GM06990 (cell line): ENCODE measurements around the gene AKAP13.

Experiments
- DNase-seq: peaks from one replicate; pipeline ENCODE4 v3.0.0-alpha.2; 2011; ENCODE audit not compliant: insufficient read length; ENCODE audit errors: extremely low read depth
- H3K27me3 ChIP-seq: replicated peaks from 2 replicates; pipeline ENCODE4 v1.6.0; 2011; ENCODE audit warnings: low read length; ENCODE audit not compliant: control insufficient read depth, insufficient read depth
- H3K36me3 ChIP-seq: 2 replicates; pipeline ENCODE4 v1.5.1; 2011; ENCODE audit warnings: low read length; ENCODE audit not compliant: control insufficient read depth, insufficient read depth
- H3K4me3 ChIP-seq: replicated peaks from 2 replicates; pipeline ENCODE4 v1.5.1; 2011; ENCODE audit warnings: low read depth, mild to moderate bottlenecking, control low read depth, low read length
- TF ChIP-seq, protein P1 (sequence below): IDR thresholded peaks from 2 replicates; pipeline ENCODE4 v1.5.1; 2011; ENCODE audit warnings: low read length, control low read depth, mild to moderate bottlenecking, inconsistent platforms; ENCODE audit not compliant: insufficient read depth, poor library complexity, severe bottlenecking

AKAP13 gene

GRCh38 chr15:85365980-85366379 is 14.4 kb upstream of the AKAP13 start:
- TF ChIP-seq, protein P1, sequence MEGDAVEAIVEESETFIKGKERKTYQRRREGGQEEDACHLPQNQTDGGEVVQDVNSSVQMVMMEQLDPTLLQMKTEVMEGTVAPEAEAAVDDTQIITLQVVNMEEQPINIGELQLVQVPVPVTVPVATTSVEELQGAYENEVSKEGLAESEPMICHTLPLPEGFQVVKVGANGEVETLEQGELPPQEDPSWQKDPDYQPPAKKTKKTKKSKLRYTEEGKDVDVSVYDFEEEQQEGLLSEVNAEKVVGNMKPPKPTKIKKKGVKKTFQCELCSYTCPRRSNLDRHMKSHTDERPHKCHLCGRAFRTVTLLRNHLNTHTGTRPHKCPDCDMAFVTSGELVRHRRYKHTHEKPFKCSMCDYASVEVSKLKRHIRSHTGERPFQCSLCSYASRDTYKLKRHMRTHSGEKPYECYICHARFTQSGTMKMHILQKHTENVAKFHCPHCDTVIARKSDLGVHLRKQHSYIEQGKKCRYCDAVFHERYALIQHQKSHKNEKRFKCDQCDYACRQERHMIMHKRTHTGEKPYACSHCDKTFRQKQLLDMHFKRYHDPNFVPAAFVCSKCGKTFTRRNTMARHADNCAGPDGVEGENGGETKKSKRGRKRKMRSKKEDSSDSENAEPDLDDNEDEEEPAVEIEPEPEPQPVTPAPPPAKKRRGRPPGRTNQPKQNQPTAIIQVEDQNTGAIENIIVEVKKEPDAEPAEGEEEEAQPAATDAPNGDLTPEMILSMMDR, result no peak
- Histone ChIP-seq H3K36me3 (no peaks in the 10 kb centered on the region), H3K27me3 (no peaks in the 10 kb centered on the region), H3K4me3 (no peak overlapping the region)
- no peak for DNase-seq

GRCh38 chr15:85367741-85368140 is 12.7 kb upstream of the AKAP13 start:
- Histone ChIP-seq H3K36me3 (no peaks in the 10 kb centered on the region), H3K4me3 (no peak overlapping the region), H3K27me3 (no peaks in the 10 kb centered on the region)
- TF ChIP-seq, protein P1, result no peak
- DNase-seq, result no peak

DNA sequence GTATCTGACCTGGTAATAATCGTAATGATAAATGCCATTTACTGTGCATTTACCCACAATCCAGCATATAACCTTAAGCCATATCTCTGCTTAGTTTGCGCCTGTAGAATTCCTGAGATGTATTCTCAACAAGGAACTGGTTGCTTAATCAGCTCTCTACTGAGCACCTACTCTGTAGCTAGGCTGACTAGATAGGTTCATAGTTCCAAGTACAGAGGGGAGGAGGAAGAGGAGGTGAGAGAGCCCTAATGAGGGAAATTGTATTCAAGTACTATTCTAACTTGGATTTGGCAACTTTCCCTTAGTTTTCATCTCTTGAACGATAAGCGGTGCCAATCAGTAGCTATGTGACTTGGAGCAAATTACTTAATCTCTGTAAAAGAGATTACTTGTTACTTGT is 5.6 kb upstream of the AKAP13 start:
- TF ChIP-seq, protein P1, result no peak
- Histone ChIP-seq H3K36me3 (no peaks in the 10 kb centered on the region), H3K4me3 (no peak overlapping the region), H3K27me3 (no peaks in the 10 kb centered on the region)
- DNase-seq, result no peak

GRCh38 chr15:85377269-85377668 is 3.1 kb upstream of the AKAP13 start:
- Histone ChIP-seq H3K36me3 (no peaks in the 10 kb centered on the region), H3K4me3 (no peak overlapping the region), H3K27me3 (no peaks in the 10 kb centered on the region)
- no peak for DNase-seq
- TF ChIP-seq, protein P1, result no peak

- TF ChIP-seq, protein P1, result no peak
- no peak overlapping the region for H3K4me3 ChIP-seq
- H3K27me3 ChIP-seq, result no peaks in the 10 kb centered on the region
- H3K36me3 ChIP-seq, result no peaks in the 10 kb centered on the region
- no peak for DNase-seq
Measured at GRCh38 chr15:85377986-85378385, 2.4 kb upstream of the AKAP13 start.
